GM10266 (cell line): Measurements from ENCODE around the gene SPON1.
"Not testable (repeated sequence)": the region's sequence is repeated elsewhere in the genome, so short reads cannot be mapped to it uniquely, and the experiment has no call there.

ENCODE experiments used
- DNase-seq: peaks from one replicate; pipeline ENCODE4 v3.0.0; 2012; ENCODE audit errors: extremely low spot score
- CTCF ChIP-seq: IDR thresholded peaks from 2 replicates; pipeline ENCODE4 v1.5.1; 2012; ENCODE audit warnings: mild to moderate bottlenecking, low read depth; ENCODE audit not compliant: control insufficient read depth, insufficient read depth; ENCODE audit errors: missing control alignments

Gene SPON1

GRCh38 chr11:14270690-14271542 is 308.4 kb downstream of the SPON1 start:
- peak; percentile 71 for DNase-seq
- TF ChIP-seq CTCF: no peak

- TF ChIP-seq CTCF: no peak
- no peak for DNase-seq
These were observed 311.4 kb downstream of the SPON1 start for GRCh38 chr11:14273895-14274294.

- no peak for DNase-seq
- TF ChIP-seq CTCF: no peak
These were observed 312.6 kb downstream of the SPON1 start for GRCh38 chr11:14275076-14275475.

- DNase-seq: not testable (repeated sequence)
These were observed 316.3 kb downstream of the SPON1 start for GRCh38 chr11:14278869-14279268.

- TF ChIP-seq CTCF: no peak
- DNase-seq: no peak
These were observed 325.8 kb downstream of the SPON1 start for GRCh38 chr11:14288189-14288935.

GRCh38 chr11:14290422-14290821 is 327.9 kb downstream of the SPON1 start:
- TF ChIP-seq CTCF: no peak
- DNase-seq: no peak

GRCh38 chr11:14299921-14300320 is 337.4 kb downstream of the SPON1 start:
- no peak for DNase-seq
- no peak for TF ChIP-seq CTCF
